GM18526 (cell line): Measurements from ENCODE around the gene KCNH5.

Experiments
- POLR2A ChIP-seq: IDR thresholded peaks from 3 replicates; pipeline ENCODE4 v1.6.1; 2011; ENCODE audit not compliant: insufficient read length; ENCODE audit errors: extremely low read depth

Gene KCNH5

DNA sequence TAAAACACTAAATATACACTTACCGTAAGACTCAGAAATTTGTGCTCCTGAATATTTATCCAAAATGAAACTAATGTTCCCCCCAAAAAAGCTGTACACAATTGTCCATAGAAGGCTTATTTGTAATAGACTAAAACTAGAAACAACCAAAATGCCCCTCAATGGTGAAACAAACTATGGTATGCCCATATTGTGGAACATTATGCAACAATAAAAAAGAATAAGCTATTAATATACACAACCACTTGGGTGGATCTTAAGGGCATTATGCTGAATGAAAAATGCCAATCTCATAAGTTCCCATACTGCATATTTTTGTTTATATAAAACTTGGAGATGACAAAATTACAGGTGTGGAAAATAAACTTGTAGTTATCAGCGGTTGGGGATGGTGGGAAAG, 357.4 kb downstream of the KCNH5 start:
- no peak for TF ChIP-seq POLR2A

DNA sequence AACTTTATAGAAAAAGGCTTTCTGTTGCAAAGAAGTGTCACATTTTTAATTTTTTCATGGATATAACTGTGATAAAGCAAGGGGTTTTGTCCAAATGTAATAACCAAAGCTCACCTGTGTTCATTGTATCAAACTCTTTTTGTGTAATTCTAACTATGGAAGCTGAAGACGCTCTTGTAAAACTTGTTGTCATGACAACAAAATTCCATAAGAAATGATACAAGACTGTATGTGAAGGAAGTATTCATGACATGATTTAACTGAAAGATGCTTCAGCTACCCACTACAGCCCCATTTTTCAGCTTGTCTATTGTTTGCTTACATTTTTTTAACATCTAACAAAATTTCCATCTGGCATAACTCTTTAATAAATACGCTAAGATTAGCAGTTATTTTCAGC, 360.9 kb downstream of the KCNH5 start:
- TF ChIP-seq POLR2A = no peak

DNA sequence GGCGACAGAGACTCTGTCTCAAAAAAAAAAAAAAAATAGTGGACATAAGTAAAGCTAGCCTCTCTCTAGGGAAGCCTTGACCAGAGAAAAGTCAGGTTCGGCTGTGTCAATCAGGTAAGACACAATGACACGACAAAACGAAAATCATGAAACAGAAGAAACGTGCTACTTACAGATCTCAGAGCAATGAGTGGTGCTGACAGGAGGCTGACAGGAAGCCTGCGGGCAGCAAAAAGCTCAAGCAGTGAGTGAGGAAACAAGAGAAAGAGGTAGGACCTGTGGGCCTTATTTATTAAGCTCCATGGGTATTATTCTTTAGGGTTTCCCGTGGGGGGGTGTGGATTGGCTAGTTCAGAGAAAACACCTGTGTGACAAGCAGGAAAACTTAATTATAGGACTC, 363.1 kb downstream of the KCNH5 start:
- TF ChIP-seq POLR2A = no peak

DNA sequence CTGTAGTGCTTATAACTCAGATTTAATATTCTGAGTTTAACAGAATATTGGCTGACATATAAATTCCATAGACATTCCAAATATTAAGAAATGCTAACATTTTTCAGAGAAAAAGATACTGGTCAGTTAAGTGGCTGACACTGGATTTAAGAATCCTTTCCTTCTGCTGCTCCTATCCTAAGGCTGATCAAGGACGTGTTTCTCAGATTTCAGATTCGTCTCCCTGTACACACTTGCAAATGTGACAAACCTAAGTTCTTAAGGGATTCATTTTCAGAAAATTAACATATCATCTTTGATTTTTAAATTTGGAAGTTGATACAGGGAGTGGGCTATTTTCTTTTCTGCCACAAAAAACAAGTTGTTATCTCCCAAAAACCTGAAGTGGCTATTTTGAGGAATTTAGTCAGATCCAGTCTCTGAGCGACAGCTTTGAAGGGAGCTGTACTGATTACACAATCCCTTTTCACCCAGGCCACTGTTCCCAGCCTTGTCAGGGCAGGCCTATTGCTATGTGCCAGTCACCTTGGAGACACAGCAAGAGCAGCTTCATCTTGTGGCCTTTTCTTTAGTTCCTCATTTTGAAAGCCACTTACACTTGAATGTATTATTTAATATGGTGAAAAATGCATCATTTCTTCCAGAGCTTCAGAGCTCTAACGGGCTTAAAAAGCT, 370.6 kb downstream of the KCNH5 start:
- no peak for TF ChIP-seq POLR2A

DNA sequence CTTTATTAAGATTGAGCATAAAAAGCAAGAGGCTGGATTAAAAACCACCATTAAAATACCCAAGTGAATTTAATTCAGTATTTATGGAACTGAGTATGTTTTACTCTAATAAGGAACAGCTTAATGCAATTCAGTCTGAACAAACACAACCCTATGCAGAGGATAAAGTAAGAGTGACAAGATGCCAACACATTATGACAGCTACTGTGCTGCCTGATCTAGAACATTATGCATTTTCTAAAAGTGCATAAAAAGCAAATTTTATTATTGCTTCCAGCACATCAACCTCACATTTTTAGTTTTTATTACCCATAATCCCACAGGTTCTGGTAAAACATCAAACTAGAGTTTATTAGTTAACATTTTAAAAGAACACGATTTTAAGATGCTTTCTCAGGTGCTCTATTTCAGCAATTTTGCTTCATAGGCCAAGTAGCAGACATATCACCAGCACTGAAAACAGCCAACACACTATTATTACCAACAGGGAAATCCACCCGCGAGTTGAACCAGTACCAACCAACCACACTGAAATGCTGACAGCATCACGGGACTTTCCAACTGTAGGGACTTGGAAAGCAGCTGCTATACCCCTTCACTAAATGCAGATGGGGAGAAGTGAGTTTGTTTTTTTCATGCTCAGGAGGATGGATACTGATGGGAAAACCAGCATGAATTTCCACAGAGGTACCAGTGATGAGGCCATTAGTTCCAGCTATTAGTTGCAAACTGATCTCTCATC, 372.1 kb downstream of the KCNH5 start:
- no peak for TF ChIP-seq POLR2A

DNA sequence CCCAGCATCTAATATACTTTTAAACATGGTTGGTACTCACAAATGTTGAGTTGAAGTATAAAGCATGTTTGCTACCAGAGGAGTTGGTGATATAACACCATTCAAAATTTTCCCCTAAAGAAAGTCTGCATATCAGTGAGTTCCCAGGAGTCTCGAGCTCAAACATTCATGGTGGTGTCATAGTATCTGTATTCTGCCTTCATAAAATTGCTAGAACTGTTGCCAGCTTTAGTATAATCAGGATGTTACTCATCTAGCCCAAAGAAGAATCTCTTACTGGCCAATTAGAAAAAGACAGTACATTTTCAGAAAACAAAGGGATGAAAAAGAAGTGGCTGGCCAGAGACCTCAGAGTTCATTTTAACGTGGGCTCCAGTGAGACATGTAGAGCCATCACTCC, 374.7 kb downstream of the KCNH5 start:
- no peak for TF ChIP-seq POLR2A

DNA sequence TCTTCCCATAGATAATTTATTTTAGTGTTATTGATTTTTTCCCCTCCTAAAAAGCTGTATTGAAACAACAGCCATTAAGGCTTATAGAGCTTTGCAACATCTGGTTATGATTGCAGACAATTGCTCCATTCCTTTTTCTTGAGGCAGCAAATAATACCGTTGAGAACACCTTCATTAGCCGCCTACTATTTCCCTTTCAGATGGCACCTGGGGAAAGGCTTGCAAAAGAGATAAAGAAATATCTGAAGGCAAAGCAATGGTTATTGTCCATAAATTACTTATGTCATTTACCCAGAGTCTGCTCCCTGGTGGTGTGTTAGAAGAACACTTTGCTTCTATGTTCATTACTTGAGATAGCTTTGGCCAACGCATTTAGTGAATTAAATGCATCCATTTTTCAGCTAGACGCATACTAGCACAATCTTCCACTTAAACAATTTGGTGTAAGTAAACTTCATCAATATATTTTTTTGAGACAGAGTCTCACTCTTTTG, 377.8 kb downstream of the KCNH5 start:
- no peak for TF ChIP-seq POLR2A

DNA sequence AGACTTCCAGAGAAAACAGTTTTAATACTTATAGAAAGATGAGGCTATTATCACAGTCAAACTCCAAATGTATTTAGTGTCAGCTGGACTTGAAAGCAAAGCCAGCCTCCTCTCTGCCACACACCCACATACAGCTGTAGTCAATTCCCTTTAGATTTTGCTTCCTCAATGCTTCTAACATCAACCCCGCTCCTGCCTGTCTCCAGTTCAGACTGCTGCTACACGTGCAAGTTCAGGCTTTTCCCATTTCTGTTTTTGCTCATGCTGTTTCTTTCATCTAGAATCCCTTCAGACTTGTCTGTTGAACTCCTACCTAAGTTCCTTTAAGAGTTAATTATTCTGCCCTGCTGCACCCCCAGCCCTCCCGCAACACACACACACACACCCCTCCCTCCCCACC, 380.0 kb downstream of the KCNH5 start:
- no peak for TF ChIP-seq POLR2A

DNA sequence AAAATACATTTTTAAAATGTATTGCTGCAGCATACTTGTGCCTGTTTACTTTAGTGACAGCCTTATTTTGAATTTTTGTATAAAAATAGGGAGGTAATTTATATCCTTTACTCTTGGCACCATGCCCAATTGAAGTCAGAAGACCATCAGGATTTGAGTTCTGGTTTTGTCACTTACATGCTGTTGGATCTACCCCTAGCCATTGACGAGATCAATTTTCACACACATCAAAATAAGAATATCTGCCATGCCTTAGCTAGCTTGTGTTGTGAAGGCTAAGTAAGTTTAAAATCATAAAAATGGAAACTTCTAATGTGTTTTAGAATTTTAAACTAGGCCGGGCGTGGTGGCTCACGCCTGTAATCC, 381.8 kb downstream of the KCNH5 start:
- no peak for TF ChIP-seq POLR2A

DNA sequence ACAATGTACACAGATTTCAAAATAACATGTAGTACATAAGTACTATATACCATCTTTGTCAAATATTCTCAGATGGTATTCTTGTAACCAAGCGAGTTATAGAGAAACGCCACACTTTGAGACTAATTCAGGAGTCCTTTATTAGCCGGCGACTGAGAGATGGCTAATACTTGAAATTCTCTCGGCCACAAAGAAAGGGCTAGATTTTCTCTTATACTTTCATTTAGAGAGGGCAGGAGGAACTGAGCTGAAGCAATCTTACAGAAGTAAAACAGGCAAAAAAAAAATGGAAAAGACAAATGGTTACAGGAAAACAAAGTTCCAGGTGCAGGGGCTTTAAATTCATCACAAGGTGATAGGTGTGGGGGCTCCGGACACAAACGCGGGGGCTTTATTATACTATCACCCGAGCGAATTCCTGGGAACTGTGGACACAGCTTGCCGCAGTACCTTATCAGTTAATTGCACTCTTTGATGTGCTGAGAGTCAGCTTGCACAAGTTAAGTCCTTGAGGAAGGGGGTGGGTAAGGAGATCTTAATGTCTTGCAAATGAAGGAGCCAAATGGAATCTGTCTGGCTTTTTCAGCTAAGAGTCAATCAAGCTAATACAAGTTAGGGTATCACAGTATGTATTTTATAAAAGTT, 382.3 kb downstream of the KCNH5 start:
- no peak for TF ChIP-seq POLR2A

DNA sequence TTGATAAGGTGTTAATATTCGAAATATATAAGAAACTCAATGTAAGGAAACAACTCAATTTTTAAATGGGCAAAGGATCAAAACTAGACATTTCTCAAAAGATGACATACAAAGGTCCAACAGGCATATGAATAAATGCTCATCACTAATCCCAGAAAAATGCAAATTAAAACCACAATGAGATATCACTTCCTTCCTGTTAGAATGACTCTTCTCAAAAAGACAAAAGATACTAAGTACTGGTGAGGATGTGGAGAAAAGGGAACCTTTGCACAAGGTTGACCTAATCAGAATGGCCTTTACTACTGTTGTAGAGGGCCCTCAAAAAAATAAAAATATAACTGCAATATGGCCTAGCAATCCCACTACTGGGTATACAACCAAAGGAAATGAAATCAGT, 383.4 kb downstream of the KCNH5 start:
- no peak for TF ChIP-seq POLR2A

DNA sequence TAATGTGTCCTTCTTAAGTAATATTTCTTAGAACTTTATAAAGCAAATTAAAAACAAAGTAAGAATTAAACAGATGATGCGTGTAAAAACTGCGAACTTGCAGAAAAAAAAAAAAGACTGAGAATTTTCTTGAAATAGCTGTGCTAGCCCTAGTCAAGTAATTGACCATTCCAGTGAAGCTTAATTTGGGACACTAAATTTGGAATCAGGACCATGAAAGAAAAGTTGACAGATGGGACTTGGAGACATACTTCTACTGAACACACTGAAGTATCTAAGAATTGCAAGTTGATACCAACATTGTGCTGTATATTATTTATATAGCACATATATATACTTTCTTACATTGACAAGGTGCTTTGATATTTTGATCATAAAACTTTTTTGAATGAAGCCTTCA, 386.6 kb downstream of the KCNH5 start:
- no peak for TF ChIP-seq POLR2A

DNA sequence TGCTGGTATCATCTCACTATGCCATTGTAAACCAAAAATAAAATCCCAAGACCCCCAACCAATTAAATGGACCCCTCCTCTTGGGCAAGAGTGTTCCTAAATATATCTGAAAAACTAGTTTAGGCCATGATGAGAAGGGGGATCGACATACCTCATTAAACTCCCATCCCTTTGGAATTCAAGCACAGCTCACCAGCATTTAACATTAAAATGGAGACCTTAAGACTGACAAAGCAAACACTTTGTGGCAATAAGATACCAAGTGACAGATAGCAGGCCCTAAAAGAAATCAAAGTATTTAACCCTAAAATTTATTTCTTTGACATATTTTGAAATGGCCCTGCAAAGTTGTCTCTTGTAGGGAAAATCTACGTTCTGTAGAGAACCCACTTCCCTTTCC, 387.9 kb downstream of the KCNH5 start:
- no peak for TF ChIP-seq POLR2A

DNA sequence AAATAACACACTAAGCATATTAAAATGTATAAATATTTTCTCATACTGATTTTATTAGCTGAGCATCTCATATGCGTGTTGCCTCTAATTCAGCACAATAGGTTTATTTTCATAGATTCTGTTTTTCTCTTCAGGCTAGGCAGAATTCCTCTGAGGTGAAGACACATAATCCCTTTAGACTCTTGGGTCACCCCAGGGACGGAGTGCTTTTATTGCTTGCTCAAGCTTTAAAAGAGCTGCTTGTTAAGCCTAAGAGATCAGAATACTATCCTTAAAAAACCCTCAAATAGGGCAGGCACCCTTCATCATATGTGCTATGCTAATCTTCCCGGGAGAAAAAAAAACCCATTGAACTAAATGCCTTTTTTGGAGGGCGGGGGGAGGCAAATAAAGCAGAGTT, 390.1 kb downstream of the KCNH5 start:
- TF ChIP-seq POLR2A = no peak

DNA sequence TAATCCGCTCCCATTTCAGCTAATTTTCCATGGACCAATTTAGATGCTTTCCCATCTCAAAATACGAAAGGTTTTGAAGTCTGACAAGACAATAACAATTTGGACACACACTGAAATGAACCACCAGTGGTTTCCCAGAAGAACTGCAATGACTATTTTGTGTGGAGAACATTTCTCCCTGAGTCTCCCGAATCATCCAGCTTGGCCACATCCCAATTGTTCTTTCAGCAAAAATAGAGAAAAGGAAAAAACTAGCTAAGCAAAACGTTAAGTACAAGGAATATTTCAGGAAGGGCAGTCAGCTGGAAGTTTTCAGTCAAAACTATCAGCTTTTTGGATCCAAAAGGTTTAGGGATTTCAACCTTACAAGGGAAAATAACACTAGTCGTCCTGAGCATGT, 390.6 kb downstream of the KCNH5 start:
- no peak for TF ChIP-seq POLR2A
